Activated B cell treated with CpG ODN at 0.5 μM for 24 hours (primary cell): ENCODE results near the gene PLCH1. TPM values are rescaled to one million over a fixed set of nuclear protein-coding genes. Genes with fewer than 3 reads are reported as not detected.

Experiments used
- ATAC-seq: fragments of 200-7000 bp; cut with Tn5 transposase; one replicate; pipeline ENCODE4 v1.10.0; 2021; ENCODE audit warnings: low read depth, mild to moderate bottlenecking, moderate library complexity
- CTCF ChIA-PET: fragments of 350-600 bp; sonication (Branson Sonifier 250); formaldehyde crosslinking; loops from one replicate; lab custom pipeline; 2021; ENCODE audit warnings: antibody characterized with exemption; lab: Charles Lee
- POLR2A ChIA-PET: fragments of 350-600 bp; sonication (Branson Sonifier 250); formaldehyde crosslinking; loops from one replicate; lab custom pipeline; 2021; ENCODE audit warnings: antibody characterized with exemption; lab: Charles Lee
- DNase-seq: peaks from one replicate; pipeline ENCODE4 v3.0.0; 2022
- H3K27ac Mint-ChIP-seq: one replicate; pipeline ENCODE4 v1.8.0; 2020; ENCODE audit warnings: mixed read lengths
- H3K27me3 Mint-ChIP-seq: one replicate; pipeline ENCODE4 v1.8.0; 2021; ENCODE audit warnings: mixed read lengths
- H3K36me3 Mint-ChIP-seq: one replicate; pipeline ENCODE4 v1.8.0; 2021; ENCODE audit warnings: low read depth, mixed read lengths
- H3K4me1 Mint-ChIP-seq: one replicate; pipeline ENCODE4 v1.8.0; 2021; ENCODE audit warnings: mixed read lengths
- H3K4me3 Mint-ChIP-seq: one replicate; pipeline ENCODE4 v1.8.0; 2020; ENCODE audit warnings: mild to moderate bottlenecking, mixed read lengths
- H3K9me3 Mint-ChIP-seq: one replicate; pipeline ENCODE4 v1.8.0; 2020; ENCODE audit warnings: mixed read lengths
- CTCF ChIP-seq: fragments of 200-600 bp; IDR thresholded peaks from one replicate; pipeline ENCODE4 v1.8.0; 2022; ENCODE audit warnings: antibody characterized with exemption, mild to moderate bottlenecking
- intact Hi-C: fragments of 100-400 bp; cut with micrococcal nuclease; formaldehyde crosslinking; loops from one replicate; pipeline ENCODE4 v1.15.1; 2024
- total RNA-seq: library from RNA; stranded (reverse); gene quantifications from 2 replicates; pipeline ENCODE4 v1.2.3, GENCODE V29; 2022

The PLCH1 gene
- total RNA-seq, 1 donor from 2014 or later, result 0.27 TPM

- ATAC-seq, result no peak
- no peak for TF ChIP-seq CTCF
- H3K4me3 Mint-ChIP-seq, result no peak overlapping the region
- H3K4me1 Mint-ChIP-seq, result peaks cover 36% of the 10 kb centered on the region
- ChIA-PET POLR2A (no interaction called here), CTCF (no interaction called here)
- DNase-seq, result no peak
- H3K36me3 Mint-ChIP-seq, result no peaks in the 10 kb centered on the region
- peaks cover 31% of the 10 kb centered on the region for H3K27me3 Mint-ChIP-seq
- intact Hi-C loops, result loop anchor here (5.0 to 10.0 kb wide), 2 partner anchors 65 to 1432 kb away; partner anchors contain the start of gene C3orf33
- H3K9me3 Mint-ChIP-seq, result no peaks in the 10 kb centered on the region
- no peak overlapping the region for H3K27ac Mint-ChIP-seq
Measured at GRCh38 chr3:155742349-155742965, 2.4 kb downstream of the PLCH1 start.

GRCh38 chr3:155741603-155742002, 3.3 kb downstream of the PLCH1 start:
- ChIA-PET POLR2A (no interaction called here), CTCF (no interaction called here)
- ATAC-seq (no peak), DNase-seq (no peak)
- Mint-ChIP-seq H3K4me3 (no peak overlapping the region), H3K27ac (no peak overlapping the region), H3K36me3 (no peaks in the 10 kb centered on the region), H3K27me3 (peaks cover 31% of the 10 kb centered on the region), H3K4me1 (peaks cover 37% of the 10 kb centered on the region), H3K9me3 (no peaks in the 10 kb centered on the region)
- TF ChIP-seq CTCF, result no peak
- intact Hi-C loops, result loop anchor here (5.0 to 10.0 kb wide), 2 partner anchors 66 to 1433 kb away; partner anchors contain the start of gene C3orf33

GRCh38 chr3:155741101-155741500, 3.8 kb downstream of the PLCH1 start:
- Mint-ChIP-seq H3K27ac (no peak overlapping the region), H3K9me3 (no peaks in the 10 kb centered on the region), H3K4me1 (peaks cover 37% of the 10 kb centered on the region), H3K27me3 (peaks cover 31% of the 10 kb centered on the region), H3K36me3 (no peaks in the 10 kb centered on the region), H3K4me3 (no peak overlapping the region)
- no peak for TF ChIP-seq CTCF
- CTCF ChIA-PET, result no interaction called here
- no peak for DNase-seq
- intact Hi-C loops, result loop anchor here (5.0 to 10.0 kb wide), 2 partner anchors 66 to 1434 kb away; partner anchors contain the start of gene C3orf33
- no peak for ATAC-seq
- POLR2A ChIA-PET, result no interaction called here

- ChIA-PET POLR2A (no interaction called here), CTCF (interaction anchor here (0.7 kb wide), 1 partner anchor 38 kb away, joined by 3 read pairs; no protein-coding TSS in a partner anchor)
- DNase-seq, result no peak
- H3K4me1 Mint-ChIP-seq, result peaks cover 21% of the 10 kb centered on the region
- peaks cover 31% of the 10 kb centered on the region for H3K27me3 Mint-ChIP-seq
- H3K4me3 Mint-ChIP-seq, result no peak overlapping the region
- no peaks in the 10 kb centered on the region for H3K36me3 Mint-ChIP-seq
- no peaks in the 10 kb centered on the region for H3K9me3 Mint-ChIP-seq
- TF ChIP-seq CTCF, result no peak
- H3K27ac Mint-ChIP-seq, result no peak overlapping the region
- ATAC-seq, result no peak
- intact Hi-C loops, result no loop called here
Measured at GRCh38 chr3:155739154-155739553, 5.7 kb downstream of the PLCH1 start.

- H3K27ac Mint-ChIP-seq, result no peak overlapping the region
- H3K9me3 Mint-ChIP-seq, result no peaks in the 10 kb centered on the region
- no peak overlapping the region for H3K4me3 Mint-ChIP-seq
- ChIA-PET POLR2A (no interaction called here), CTCF (interaction anchor here (0.7 to 1.2 kb wide), 2 partner anchors 36 to 37 kb away, joined by 3 to 5 read pairs; no protein-coding TSS in a partner anchor)
- peaks cover 29% of the 10 kb centered on the region for H3K27me3 Mint-ChIP-seq
- intact Hi-C loops, result no loop called here
- DNase-seq (no peak), ATAC-seq (no peak)
- no peaks in the 10 kb centered on the region for H3K36me3 Mint-ChIP-seq
- H3K4me1 Mint-ChIP-seq, result peaks cover 17% of the 10 kb centered on the region
- TF ChIP-seq CTCF, result no peak
Measured at GRCh38 chr3:155738580-155739076, 6.2 kb downstream of the PLCH1 start.
